NCI-H226 (cell line): ENCODE results near the gene CFAP61.
A peak's percentile ranks its signal among the peaks of the same experiment; 100 is the strongest.
"Not testable (repeated sequence)": the region's sequence is repeated elsewhere in the genome, so short reads cannot be mapped to it uniquely, and the experiment has no call there.

ENCODE experiments used
- DNase-seq: peaks from one replicate; pipeline ENCODE4 v3.0.0-alpha.2; 2015

Gene CFAP61

GRCh38 chr20:20052074-20052970 is at the start of gene CFAP61, which contains the start of gene CRNKL1:
TSS of gene CFAP61 (plus strand) at chr20:20052532. CDS start at chr20:20056654, 4,122 bp downstream.
TSS of gene CRNKL1 (minus strand) at chr20:20052466. CDS start at chr20:20052342, 124 bp downstream.
- DNase-seq = peak; percentile 93

- DNase-seq = no peak
Measured at GRCh38 chr20:20003031-20003954, 49.0 kb upstream of the CFAP61 start.

- not testable (repeated sequence) for DNase-seq
Measured at GRCh38 chr20:20003955-20004322, 48.4 kb upstream of the CFAP61 start.

- DNase-seq = no peak
Measured at GRCh38 chr20:20005342-20005741, 47.0 kb upstream of the CFAP61 start.

- DNase-seq = no peak
Measured at GRCh38 chr20:20009784-20010253, 42.5 kb upstream of the CFAP61 start.

GRCh38 chr20:20010639-20011500 is 41.5 kb upstream of the CFAP61 start:
- DNase-seq = no peak

GRCh38 chr20:20012541-20012940 is 39.8 kb upstream of the CFAP61 start:
- DNase-seq = no peak

GRCh38 chr20:20014659-20015058 is 37.7 kb upstream of the CFAP61 start:
- DNase-seq = no peak

- DNase-seq = peak; percentile 88
Measured at GRCh38 chr20:20017001-20017843, 35.1 kb upstream of the CFAP61 start, which contains the start of gene NAA20. TSS of gene NAA20 (plus strand) at chr20:20017362. CDS start at chr20:20017397, 35 bp downstream.

- DNase-seq = no peak
Measured at GRCh38 chr20:20017844-20018185, 34.5 kb upstream of the CFAP61 start.

- no peak for DNase-seq
Measured at GRCh38 chr20:20018366-20018765, 34.0 kb upstream of the CFAP61 start.

- DNase-seq = no peak
Measured at GRCh38 chr20:20019123-20019522, 33.2 kb upstream of the CFAP61 start.

GRCh38 chr20:20020908-20021307 is 31.4 kb upstream of the CFAP61 start:
- DNase-seq = no peak

GRCh38 chr20:20021835-20022234 is 30.5 kb upstream of the CFAP61 start:
- no peak for DNase-seq

- DNase-seq = no peak
Measured at GRCh38 chr20:20022498-20022897, 29.8 kb upstream of the CFAP61 start.

- no peak for DNase-seq
Measured at GRCh38 chr20:20023395-20023794, 28.9 kb upstream of the CFAP61 start.

- DNase-seq = peak; percentile 36
Measured at GRCh38 chr20:20024942-20025341, 27.4 kb upstream of the CFAP61 start.

GRCh38 chr20:20027284-20027683 is 25.0 kb upstream of the CFAP61 start:
- no peak for DNase-seq

- DNase-seq = no peak
Measured at GRCh38 chr20:20031790-20032189, 20.5 kb upstream of the CFAP61 start.

GRCh38 chr20:20034486-20034885 is 17.8 kb upstream of the CFAP61 start:
- no peak for DNase-seq

- no peak for DNase-seq
Measured at GRCh38 chr20:20036756-20037155, 15.6 kb upstream of the CFAP61 start.
